Ovary (tissue), 3 donors: ENCODE results near the gene SUGCT.
"Not testable (repeated sequence)": the region's sequence is repeated elsewhere in the genome, so short reads cannot be mapped to it uniquely, and the experiment has no call there.

Experiments
- CTCF ChIP-seq, 3 donors: fragments of 450-650 bp in 2 of 3; fragments of 200-600 bp in 1 of 3; IDR thresholded peaks; one replicate each; pipeline versions ENCODE4 v1.5.1 to v1.8.0; 2016 to 2022; ENCODE audit warnings: antibody characterized with exemption in 3 of 3, mild to moderate bottlenecking in 1 of 3
- EP300 ChIP-seq: sonication (generic); formaldehyde crosslinking; IDR thresholded peaks from one replicate; pipeline ENCODE4 v1.6.1; 2017; ENCODE audit warnings: antibody characterized with exemption
- POLR2A ChIP-seq: fragments of 450-650 bp; IDR thresholded peaks from one replicate; pipeline ENCODE4 v1.6.1; 2017; ENCODE audit warnings: antibody characterized with exemption, mild to moderate bottlenecking, moderate library complexity
- donor health status: DM: no; HTN: no; CAD: no.

GRCh38 chr7:40145596-40146130 lies 10.9 kb downstream of the SUGCT start:
- TF ChIP-seq POLR2A; CTCF (IDR thresholded peaks at IDR 0.05); EP300: not testable (repeated sequence)
